C4-2B (cell line): Measurements from ENCODE around the gene STIM1.
A peak's percentile ranks its signal among the peaks of the same experiment; 100 is the strongest.

ENCODE experiments used
- H3K27ac ChIP-seq: fragments of 450-650 bp; 2 replicates; pipeline ENCODE4 v1.5.1; 2017
- CTCF ChIP-seq: fragments of 450-650 bp; conservative IDR thresholded peaks from 2 replicates; pipeline ENCODE4 v1.5.1; 2017; ENCODE audit warnings: mild to moderate bottlenecking
- ZFX ChIP-seq: fragments of 450-650 bp; IDR thresholded peaks from 2 replicates; pipeline ENCODE4 v1.6.1; 2017

Gene STIM1

GRCh38 chr11:3845246-3845645, 10.2 kb upstream of the STIM1 start:
- no peak overlapping the region for H3K27ac ChIP-seq
- TF ChIP-seq ZFX (no peak), CTCF (no peak)

GRCh38 chr11:3845670-3846069, 9.8 kb upstream of the STIM1 start:
- TF ChIP-seq ZFX (no peak), CTCF (no peak)
- H3K27ac ChIP-seq, result no peak overlapping the region

- H3K27ac ChIP-seq, result no peak overlapping the region
- peak; percentile 87 for TF ChIP-seq CTCF
- no peak for TF ChIP-seq ZFX
Measured at GRCh38 chr11:3849297-3849874, 6.1 kb upstream of the STIM1 start.

GRCh38 chr11:3853545-3853842, 2.0 kb upstream of the STIM1 start:
- H3K27ac ChIP-seq, result no peak overlapping the region
- TF ChIP-seq ZFX (no peak), CTCF (no peak)

- TF ChIP-seq CTCF (no peak), ZFX (no peak)
- H3K27ac ChIP-seq, result peak overlapping the region; percentile 89
Measured at GRCh38 chr11:3853899-3854659, 1.4 kb upstream of the STIM1 start.

- TF ChIP-seq CTCF (0 out of 2 replicates have a peak, but pooled peaks have one; percentile 21), ZFX (no peak)
- peak overlapping the region; percentile 89 for H3K27ac ChIP-seq
Measured at GRCh38 chr11:3854660-3854976, 846 bp upstream of the STIM1 start.

- TF ChIP-seq CTCF (no peak), ZFX (no peak; the same call in 1 of the 2 replicates)
- H3K27ac ChIP-seq, result peak overlapping the region; percentile 89
Measured at GRCh38 chr11:3855808-3856491, 486 bp downstream of the STIM1 start.
